ENCODE data around the gene SLC8A2. TPM values are rescaled to one million over a fixed set of nuclear protein-coding genes. Genes with fewer than 3 reads are reported as not detected.
A peak's percentile ranks its signal among the peaks of the same experiment; 100 is the strongest.
"Not testable (repeated sequence)": the region's sequence is repeated elsewhere in the genome, so short reads cannot be mapped to it uniquely, and the experiment has no call there.

Gene SLC8A2
- polyA plus RNA-seq, 5 donors: 0.07 to 0.19 (median 0.15) TPM; not detected in 1

GRCh38 chr19:47411696-47412095 lies 60.0 kb downstream of the SLC8A2 start:
- DNase-seq: not testable (repeated sequence)

GRCh38 chr19:47411101-47411500 lies 60.6 kb downstream of the SLC8A2 start:
- DNase-seq: no peak

GRCh38 chr19:47408156-47408938 lies 63.3 kb downstream of the SLC8A2 start:
- no peak for DNase-seq

GRCh38 chr19:47407417-47407774 lies 64.3 kb downstream of the SLC8A2 start:
- no peak for DNase-seq

- no peak for DNase-seq
Observed at GRCh38 chr19:47406711-47407416, 64.8 kb downstream of the SLC8A2 start.

- DNase-seq: no peak
Observed at GRCh38 chr19:47405854-47406417, 65.8 kb downstream of the SLC8A2 start.

- no peak for DNase-seq
Observed at GRCh38 chr19:47405197-47405550, 66.5 kb downstream of the SLC8A2 start.

- no peak for DNase-seq
Observed at GRCh38 chr19:47404334-47405196, 67.1 kb downstream of the SLC8A2 start.

GRCh38 chr19:47402504-47402903 lies 69.2 kb downstream of the SLC8A2 start:
- DNase-seq: no peak

GRCh38 chr19:47398707-47399597 lies 72.7 kb downstream of the SLC8A2 start:
- no peak for DNase-seq

GRCh38 chr19:47391510-47392223 lies 80.0 kb downstream of the SLC8A2 start:
- peak; percentile 16 to 26 for DNase-seq

- DNase-seq: no peak
Observed at GRCh38 chr19:47390533-47391488, 80.9 kb downstream of the SLC8A2 start.

GRCh38 chr19:47389150-47389556 lies 82.5 kb downstream of the SLC8A2 start:
- no peak for DNase-seq

- not testable (repeated sequence) for DNase-seq
Observed at GRCh38 chr19:47388721-47389120, 83.0 kb downstream of the SLC8A2 start.

- not testable (repeated sequence) for DNase-seq
Observed at GRCh38 chr19:47387623-47388022, 84.1 kb downstream of the SLC8A2 start.

GRCh38 chr19:47386582-47386981 lies 85.1 kb downstream of the SLC8A2 start:
- not testable (repeated sequence) for DNase-seq

- DNase-seq: not testable (repeated sequence)
Observed at GRCh38 chr19:47384533-47384932, 87.2 kb downstream of the SLC8A2 start.

- DNase-seq: not testable (repeated sequence)
Observed at GRCh38 chr19:47383890-47384289, 87.8 kb downstream of the SLC8A2 start.

All from right lung (tissue), 5 donors.